HuH-7 (cell line): ENCODE results near the gene KCNQ1.

Source experiments
- DNase-seq: peaks from one replicate; pipeline ENCODE4 v3.0.0; 2011; ENCODE audit warnings: low spot score

KCNQ1 gene

GRCh38 chr11:2411446-2412305, 33.1 kb upstream of the KCNQ1 start:
- DNase-seq = no peak

DNA sequence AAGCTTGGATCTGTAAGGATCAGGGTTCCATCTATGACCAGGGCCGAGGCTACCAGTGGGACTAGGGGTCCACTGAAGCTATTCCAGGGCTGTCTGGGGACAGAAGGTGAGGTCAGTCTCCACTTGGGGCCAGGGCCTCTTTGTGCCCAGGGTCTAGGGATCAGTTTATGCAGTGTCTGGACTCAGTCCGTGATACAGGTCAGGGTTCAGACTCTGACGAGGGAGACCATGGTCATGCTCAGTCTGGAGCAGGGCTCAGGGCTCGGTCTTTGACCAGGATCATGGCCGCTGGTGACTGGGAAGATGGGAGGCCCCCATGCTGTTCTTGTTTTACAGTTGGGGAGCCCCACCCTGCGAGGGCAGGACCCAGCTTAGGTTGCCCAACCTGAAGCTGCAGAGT, 32.5 kb upstream of the KCNQ1 start:
- no peak for DNase-seq

DNA sequence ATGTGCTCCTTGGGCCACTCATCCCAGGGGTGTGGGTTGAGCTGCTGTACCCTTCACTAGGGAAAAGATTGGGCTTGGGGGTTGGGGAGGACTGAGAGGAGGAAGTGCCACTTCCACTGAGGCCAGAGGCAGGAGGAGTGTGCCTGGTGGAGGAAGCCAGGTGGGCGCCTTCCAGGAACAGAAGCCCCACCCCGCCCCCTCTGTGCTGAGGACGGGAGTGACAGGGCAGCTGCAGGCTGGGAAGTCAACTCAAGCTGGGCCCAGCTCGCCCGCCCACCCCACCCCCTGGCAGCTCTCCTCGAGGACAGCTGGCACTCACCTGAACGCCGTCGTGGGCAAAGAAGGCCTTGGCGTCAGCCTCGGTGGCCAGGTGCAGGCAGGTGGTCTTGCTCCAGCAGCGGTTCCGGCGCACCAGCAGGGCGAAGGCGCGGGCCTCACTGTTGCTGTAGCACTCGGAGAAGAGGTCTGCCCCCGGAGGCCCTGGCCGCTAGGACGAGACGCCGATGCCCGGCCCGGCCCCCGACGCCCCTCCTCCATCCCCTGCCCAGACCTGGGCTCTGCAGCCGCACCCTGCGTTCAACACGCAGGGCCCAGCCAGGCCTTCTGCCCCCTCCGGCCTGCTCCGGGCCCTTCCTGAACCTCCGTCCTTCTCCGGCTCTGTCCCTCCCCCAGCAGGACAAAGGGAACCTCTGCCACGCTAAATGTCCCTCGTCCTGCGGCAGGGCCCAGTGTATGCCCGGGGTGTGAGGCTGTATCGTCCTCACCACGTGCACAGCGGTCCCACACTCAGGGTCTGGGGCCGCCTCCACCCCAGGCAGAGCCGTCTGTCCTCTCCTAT, 30.8 kb upstream of the KCNQ1 start:
- no peak for DNase-seq

DNA sequence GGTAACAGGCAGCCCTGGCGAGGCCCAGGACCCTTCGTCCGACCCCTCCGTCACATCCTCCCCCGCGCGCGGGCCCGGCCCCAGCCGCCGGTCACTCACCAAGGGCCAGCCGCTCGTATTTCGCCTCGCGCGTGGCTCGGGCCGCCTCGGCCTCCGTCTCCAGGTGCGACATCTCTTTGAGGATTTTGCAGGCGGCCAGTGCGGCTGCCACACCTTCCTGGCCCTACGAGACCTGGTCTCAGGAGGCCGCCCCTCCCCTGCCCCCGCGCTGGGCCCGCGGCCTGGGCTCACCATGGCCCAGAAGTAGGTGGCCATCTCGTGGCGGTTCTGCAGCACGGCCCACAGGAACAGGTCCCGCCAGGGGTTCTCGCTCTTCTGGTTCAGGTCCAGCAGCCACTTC, 30.2 kb upstream of the KCNQ1 start:
- DNase-seq = no peak

DNA sequence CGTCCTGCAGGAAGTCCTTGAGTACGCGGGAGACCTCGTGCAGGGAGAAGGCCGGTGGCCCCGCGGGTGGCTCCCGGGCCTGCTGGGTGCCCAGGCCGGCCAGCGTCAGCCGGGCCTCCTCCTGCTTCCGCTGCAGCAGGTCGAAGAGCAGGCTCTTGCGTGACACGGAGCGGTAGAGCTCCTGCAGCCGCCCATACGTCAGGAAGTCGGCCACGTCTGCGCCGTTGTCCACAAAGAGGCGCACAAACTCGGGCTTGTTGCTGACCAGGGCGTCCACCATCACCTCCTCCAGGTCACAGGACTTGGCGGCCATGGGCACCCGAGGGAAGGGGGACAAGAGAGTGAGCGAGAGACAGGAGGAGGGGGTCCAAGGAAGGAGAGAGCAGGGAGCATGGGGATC, 29.6 kb upstream of the KCNQ1 start:
- no peak for DNase-seq

DNA sequence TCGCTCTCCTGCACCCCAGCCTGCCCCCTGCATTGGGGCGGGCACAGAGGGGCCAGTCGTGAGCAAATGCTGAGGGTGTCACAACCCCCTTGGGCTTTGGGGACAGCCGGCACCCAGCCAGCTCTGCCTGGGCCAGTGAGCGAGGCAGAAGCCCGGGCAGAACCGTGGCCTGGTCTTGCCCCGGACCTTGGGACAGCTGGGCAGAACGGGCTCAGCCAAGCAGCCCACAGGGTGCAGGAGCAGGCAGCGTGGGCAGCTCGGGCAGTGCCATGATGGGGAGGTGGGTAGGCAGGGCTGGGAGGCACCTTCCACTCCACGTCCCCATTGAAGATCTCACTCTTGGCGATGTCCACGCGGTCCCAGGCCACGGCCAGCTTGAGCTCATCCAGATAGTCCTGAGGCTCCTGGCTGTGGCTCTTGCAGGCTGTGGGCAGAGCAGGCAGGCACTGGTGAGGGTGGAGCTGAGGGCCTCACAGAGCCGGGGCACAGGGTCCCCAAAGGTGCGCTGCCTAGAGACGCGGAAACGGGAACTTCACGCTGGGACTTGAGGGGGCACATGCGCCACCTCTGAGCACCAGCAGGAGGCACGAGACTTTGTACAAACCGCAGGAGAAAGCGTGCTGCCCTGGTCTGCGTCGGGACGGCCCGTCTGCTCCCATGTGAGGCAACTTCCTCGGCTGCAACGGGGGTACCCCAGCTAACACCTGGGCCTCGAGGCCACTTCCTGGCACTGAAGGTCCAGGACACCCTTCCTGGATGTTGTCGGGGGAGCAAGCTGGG, 29.0 kb upstream of the KCNQ1 start:
- no peak for DNase-seq

GRCh38 chr11:2416765-2417164, 28.0 kb upstream of the KCNQ1 start:
- no peak for DNase-seq

DNA sequence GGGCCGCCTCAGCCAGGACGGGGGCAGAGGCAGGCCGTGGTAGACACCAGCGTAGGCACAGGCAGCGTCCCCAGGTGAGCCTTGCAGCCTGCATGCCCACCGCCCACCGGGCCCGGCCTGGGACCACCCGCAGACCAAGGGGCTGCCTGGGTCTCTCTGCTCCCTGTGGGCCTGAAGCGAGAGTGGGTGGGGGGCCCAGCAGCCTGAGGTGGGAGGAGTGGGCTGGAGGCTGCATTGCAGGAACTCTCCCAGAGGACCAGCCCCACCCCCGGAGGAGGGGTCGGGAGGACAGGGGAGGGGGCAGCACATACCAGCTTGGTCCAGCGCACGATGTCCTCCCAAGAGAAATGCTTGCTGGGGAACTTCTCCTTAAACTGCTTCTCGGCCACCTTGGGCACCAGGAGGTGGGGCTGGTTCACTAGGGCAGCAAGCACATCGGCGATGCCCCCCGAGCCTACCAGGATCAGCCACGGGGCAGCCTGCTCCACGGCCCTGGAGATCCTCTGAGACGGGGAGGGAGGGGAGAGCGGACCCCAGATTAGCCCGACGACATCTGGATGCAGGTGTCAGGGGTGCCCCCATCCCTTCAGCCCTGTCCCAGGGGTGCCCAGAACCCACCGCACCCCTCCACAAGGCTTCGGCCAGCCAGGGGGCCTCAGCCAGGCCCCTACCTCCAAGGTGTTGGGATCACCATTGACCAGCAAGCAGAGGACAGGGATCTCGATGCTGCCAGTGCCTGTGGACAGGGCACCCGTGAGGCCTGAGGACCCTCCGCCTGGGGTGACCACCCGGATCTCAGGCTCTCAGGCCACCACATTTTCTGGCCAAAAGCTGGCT, 26.7 kb upstream of the KCNQ1 start:
- no peak for DNase-seq

DNA sequence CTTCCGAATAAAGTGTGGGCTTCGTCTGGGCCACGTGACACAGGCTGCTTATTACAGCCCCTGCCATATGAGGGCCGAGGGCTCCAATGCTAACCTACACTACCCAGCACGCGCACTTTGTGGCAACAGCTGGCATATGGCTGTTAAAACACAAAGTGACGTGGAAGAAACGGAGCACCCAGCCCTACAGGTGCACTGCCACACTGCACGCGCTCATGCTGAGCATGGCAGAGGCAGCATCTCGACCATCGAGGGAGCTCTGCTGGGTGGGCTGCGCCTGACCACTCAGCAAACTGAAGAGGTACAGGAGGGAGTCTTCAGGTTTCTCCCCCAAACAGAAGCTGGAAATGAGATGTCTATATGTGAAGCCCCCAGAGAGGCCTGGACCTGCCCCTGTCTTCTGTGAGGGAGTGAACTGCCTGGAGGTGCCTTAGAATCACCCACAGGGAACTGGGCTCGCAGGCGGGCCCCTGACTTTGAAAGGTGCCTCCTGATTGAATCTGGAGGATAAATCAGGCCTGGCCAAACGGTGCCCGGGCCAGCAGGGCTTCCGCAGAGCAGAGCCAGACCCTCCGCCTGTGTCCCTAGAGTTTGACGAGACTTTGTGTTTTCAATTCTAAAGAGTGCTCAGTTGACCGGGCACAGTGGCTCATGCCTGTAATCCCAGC, 26.0 kb upstream of the KCNQ1 start:
- DNase-seq = no peak

GRCh38 chr11:2419638-2420501, 24.9 kb upstream of the KCNQ1 start:
- DNase-seq = peak; percentile 96

- DNase-seq = peak; percentile 98
These were observed 24.1 kb upstream of the KCNQ1 start for GRCh38 chr11:2420502-2421225.

GRCh38 chr11:2421226-2421994, 23.4 kb upstream of the KCNQ1 start:
- DNase-seq = no peak

- DNase-seq = no peak
These were observed 22.8 kb upstream of the KCNQ1 start for GRCh38 chr11:2421996-2422395.

DNA sequence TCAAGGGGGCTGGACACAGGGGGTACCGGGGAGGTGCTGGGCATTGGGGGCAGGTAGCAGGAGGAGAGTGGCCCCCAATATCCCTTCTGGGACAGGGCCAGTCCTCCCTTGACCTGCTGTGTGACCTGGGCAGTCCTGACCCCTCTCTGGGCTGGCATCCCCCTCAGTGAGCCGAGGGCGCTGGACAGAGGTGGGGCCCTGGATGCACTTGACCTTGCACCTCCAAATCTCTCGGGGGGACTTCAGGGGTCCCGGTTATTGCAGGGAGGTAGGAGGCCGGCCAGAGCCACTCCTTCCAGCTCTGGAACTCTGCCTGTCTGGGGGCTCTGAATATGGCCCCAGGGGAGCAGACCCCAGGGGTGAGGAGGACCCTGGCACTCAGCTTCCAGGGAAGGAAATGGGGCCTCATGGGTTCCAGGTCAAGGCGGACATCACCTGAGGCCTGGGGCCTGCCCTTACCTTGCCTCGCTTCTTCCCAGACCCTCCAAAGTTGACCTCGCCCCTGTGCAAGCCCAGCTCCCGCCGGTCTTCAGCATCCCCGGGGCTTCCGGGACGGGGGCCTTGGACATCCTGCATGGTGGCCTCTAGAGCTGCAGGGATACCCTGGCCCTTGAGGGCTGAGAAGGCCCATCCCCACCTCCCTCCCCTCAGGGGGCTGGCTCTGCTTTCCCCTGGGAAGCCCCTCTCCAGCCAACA, 22.2 kb upstream of the KCNQ1 start:
- no peak for DNase-seq

DNA sequence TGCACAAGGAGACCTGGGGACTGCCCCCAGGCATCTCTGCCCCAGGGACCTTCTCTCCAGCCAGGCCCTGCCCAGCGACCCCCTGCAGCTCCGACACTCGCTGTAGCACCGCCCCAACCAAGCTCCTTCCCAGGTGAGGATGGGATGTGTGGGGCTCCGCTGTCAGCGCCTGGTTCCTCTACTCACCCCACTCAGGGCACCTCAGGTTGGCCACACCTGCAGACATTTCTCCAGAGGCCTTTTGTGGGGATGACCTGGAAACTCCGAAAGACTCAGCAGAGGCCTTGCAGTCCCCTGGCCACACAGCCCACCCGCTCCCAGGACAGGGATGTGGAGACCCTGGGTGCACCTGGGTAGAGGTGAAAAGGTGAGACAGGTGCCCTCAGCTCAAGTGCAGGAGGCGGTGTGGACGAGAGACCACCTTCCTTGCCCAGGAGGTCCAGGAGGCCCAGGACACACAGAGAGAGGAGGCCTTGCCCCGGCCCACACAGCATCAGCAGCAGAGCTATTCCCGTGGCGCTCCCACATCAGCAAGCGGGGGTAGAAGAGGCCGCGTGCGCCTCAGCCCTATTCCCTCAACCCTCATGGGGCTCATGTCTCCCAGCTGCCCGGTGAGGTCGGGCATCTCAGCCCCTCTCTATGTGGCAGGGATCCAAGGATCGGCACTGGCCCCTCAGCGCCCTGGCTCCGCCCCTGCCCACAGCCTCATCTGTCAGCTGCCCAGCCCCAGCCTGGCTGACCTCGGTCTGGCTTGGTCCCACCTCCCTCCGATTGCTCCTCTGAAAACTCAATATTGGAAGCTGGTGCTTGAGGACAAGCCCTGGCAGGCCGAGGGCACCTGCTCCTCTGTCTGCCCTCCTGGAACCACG, 21.4 kb upstream of the KCNQ1 start:
- no peak for DNase-seq

DNA sequence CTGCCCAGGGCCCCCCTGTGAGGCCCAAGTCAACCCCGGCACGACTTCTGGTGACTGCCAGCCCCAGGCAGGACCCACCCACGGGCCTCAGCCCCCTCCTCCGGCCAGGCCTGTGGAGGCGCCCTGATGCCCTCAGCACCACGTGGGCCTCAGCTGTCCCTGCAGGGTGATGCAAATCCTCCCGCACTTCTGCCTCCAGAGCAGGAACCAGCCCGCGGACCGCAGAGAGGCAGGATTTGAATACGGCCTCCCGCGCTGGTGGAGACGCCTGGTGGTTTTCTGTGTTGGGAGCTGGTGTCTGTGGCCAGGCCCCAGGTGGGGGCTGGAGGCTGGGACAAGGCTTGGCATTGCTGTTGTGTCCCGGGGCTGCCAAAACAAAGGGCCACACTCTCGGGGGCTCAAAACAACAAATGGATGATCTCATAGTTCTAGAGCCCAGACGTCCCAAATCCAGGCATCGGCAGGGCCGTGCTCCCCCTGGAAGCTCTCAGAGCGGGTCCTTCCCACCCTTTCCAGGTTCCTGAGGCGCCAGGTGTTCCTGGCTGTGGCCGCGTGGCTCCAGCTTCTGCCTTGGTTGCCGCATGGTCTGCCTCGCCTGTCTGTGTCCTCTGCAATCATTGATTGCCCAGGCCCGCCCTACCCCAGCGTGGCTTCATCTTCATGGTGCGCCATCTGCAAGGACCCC, 19.9 kb upstream of the KCNQ1 start:
- no peak for DNase-seq
